HG03039 (cell line): ENCODE data around the gene CCDC85C.

Experiments used
- ATAC-seq: cut with Tn5 transposase; IDR thresholded peaks from one replicate; pipeline ENCODE4 v1.9.1; 2021; ENCODE audit warnings: mild to moderate bottlenecking, moderate library complexity; ENCODE audit not compliant: unreplicated experiment

Gene CCDC85C

DNA sequence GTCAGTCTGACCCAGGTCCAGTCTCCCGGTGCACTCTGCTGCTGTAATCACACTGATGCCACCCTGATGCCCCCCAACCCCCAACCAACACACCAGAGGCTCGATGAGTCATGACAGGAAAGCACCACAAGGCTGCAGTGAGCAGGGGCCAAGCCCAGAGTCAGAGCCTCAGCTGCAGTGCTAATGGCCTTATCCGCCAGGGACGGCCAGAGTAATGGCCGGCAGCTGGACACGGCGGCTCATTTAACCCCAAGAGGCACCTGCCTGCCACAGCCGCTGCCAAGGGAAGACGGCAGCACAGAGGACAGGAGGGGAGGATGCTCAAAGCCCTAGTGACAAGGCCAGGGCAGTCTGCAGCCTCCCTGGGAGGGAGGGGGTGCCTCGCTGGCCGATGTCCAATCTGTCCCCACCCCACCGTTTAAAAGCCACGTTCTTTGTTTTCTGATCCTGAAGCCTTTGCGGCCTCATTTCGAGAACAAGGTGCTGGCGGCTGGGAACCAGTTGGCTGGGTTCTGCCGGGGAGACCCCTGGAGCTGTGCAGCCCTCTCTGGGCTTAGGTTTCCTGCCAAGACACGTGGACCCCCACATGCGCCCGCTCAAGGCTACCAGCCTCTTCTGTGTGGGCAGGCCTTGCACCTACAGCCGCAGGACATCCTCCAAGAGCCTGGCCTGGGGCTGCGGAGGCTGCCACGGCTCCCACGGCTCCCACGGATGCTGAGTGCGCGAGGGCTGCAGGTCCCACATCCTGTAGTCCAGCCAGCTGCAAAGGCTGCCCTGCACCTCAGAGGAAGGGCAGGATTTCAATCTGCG is 13.1 kb downstream of the CCDC85C start:
- ATAC-seq, result no peak

GRCh38 chr14:99589651-99590530 is 14.1 kb downstream of the CCDC85C start:
- ATAC-seq, result no peak

DNA sequence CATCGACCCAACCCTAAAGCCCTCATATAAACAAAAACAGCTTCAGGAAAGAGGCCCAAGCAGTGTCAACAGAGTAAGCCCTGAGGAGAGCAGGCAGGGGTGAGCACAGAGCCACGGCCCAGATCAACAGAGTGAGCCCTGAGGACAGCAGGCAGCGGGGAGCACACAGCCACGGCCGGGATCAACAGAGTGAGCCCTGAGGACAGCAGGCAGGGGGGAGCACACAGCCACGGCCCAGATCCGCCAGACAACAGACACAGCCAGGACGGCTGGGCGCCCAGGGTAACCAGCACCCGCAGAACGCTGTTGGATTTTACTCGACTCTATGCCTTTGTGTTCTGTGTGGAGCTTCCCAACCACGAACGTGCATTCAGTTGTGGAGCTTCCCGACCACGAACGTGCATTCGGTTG is 15.0 kb downstream of the CCDC85C start:
- ATAC-seq, result no peak

- ATAC-seq, result no peak
Observed at GRCh38 chr14:99587460-99588278, 16.3 kb downstream of the CCDC85C start.

DNA sequence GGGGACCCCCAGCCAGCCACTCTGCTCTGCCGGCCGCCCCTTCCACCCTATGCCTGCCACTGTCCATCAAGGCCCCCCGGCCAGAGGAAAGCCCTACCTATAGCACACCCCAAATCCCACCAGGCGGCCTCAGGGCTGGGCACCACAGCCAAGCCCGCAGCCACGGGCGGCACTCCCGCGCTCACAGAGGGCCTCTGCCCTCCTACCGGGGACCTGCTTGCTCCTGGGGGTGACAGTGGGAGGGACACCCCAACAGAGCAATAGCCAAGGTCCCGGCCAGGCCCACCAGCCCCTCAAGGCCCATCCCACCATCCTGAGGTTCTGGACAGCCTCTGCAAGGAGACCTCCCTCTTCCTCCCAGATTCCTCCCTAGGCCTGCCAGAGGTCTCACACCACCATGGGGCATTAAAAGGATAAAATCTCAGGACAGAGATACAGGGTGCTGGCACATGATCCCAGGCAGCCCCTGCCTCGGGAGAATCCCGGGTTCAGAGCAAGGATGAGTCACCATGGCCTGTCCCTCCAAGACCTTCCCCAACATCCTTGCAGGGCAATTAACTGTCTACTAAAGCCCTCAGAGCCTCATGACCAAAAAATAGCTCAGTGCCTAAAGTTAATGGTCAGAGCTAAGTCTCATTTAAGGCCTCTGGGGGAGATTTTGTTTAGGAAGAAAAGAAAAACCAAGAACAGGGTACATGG is 17.1 kb downstream of the CCDC85C start:
- ATAC-seq, result no peak

DNA sequence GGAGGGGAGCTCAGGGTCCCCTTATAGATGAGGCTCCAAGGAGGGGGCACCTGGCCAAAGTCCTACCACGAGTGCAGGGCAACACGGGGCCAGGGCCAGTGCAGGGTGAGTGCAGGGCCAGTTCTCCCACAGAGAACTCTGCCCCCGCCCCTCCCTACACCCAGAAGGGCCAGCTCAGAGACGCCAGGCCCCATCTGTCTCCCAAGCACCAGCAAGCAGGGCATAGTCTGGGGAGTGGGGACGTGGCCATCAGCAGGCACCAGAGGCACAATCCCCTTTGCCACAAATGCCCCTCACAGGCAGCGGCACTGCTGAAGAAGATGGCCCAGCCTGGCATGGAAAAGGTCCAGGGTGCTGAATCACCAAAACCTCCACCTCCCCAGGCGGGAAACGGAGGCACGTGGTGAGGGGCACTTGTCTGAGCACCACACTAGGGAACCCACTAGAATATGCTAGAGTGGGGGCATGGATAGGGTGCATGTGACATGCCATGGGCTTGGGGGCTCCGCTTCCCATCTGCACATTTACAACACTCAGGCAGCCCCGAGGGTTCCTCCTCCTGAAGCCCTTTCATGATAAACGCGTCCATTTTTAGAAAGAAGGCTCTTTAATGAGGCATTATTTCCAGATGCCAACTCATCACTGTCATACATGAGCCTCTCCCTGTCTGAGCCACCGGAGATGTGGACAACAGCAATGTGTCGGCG is 17.8 kb downstream of the CCDC85C start:
- ATAC-seq, result no peak

DNA sequence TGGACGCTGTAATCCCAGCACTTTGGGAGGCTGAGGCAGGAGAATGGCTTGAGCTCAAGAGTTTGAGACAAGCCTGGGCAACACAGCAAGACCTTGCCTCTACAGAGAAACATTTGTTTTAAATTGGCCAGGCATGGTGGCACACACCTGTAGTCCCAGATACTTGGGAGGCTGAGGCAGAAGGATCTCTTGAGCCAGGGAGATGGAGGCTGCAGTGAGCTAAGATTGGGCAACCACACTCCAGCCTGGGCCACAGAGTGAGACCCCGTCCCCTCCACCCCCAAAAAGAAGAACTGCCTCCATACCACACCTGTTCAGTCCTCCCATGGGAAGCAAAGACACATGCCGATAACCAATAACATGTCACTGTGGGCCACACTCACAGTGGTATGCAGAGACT is 19.2 kb downstream of the CCDC85C start:
- ATAC-seq, result no peak

GRCh38 chr14:99581938-99582337 is 22.1 kb downstream of the CCDC85C start:
- ATAC-seq, result no peak

GRCh38 chr14:99581374-99581773 is 22.6 kb downstream of the CCDC85C start:
- no peak for ATAC-seq

DNA sequence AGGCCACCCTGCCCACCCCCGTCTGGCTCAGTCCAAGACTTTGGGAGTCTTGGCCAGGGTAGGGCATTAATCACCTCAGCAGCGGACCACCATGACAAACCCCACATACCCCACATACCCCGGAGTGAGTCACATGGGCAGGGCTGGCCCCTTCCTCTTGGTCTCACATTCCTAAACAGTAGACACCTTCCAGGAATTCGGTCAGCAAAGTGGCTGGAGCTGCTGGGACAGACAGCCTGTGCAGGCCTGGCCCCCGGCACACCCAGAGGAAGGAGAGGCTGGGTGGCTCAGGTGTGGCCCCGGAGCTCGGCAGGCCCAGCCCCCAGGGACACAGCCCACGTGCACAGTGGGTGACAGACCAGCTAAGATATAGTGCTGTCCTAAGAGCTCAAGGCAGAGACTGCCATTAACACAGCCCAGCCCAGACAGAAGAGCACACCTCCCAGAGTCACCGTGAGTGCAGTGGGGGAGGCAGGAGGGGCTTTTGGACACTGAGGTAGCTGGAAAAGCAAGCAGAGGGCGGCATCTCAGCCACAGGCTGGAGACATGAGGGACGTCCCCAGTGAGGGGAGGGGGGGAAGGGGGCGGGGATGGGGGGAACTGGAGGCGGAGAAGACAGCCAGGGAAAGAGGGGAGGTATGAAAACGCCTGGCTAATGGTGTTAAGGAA is 24.0 kb downstream of the CCDC85C start:
- no peak for ATAC-seq

DNA sequence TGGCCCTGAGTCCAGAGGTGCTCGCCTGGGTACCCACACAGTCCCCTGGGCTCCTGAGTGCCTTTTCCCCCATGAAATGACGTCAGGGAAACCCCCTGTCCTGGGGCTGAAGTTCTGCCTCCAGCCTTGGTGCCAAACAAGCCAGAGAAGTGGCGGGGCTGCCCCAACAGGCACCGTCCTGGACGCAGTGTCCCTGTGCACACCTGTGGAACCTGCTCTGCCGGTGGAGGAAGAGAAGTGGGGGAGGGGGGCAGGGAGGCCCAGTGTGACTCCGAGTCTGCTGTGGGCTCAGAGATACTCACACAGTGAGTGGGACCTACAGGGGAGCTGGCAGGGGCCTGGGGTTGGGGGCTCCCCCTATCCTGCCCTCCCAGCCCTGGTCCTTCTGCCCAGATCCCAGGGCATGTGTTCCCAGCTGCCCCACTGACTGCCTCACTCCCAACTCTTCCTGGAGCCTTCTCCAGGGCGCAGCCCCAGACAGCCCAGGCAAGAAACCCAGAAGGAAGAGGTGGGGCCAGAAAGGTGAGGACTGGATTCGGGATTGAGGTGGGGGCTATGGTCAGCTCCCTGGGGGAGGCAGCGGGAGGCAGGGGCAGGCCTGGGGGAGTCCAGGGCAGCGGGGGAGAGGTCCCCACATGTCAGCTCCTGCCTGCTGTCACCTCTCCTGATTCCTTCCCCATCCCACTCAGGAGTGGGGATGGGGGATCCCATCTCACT is 24.7 kb downstream of the CCDC85C start:
- no peak for ATAC-seq

DNA sequence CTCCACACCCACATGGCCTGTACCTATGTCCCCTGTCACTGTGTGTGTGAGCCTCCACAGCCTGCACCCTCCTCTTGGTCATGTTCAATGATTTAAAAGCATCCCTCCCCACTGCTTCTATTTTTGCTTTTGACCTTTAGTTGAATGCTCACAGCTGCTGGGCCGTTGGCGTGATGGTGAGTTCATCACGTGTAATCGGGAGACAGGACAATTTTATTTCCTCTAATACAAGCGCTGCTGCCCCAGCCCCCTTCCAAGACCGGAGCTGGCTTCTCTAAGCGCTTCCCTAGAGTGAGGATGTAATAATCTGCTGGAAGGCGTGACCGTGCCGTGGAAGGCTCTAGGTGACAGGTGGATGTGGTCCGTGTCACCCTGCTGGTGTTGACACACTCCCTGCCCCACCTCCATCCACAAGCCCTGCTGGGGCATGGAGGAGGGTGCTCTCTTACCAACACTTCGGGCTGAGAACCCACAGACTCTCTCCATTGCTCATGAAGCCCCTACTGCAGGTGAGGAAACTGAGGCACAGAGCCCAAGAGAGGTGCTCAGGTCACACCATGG is 25.4 kb downstream of the CCDC85C start:
- no peak for ATAC-seq

GRCh38 chr14:99576761-99577705 is 27.0 kb downstream of the CCDC85C start:
- ATAC-seq, result no peak

- ATAC-seq, result no peak
Observed at GRCh38 chr14:99576304-99576703, 27.7 kb downstream of the CCDC85C start.

- ATAC-seq, result no peak
Observed at GRCh38 chr14:99575043-99576023, 28.7 kb downstream of the CCDC85C start.
